ENCODE data around the gene CNIH1.
"Not testable (repeated sequence)": the region's sequence is repeated elsewhere in the genome, so short reads cannot be mapped to it uniquely, and the experiment has no call there.

The CNIH1 gene

DNA sequence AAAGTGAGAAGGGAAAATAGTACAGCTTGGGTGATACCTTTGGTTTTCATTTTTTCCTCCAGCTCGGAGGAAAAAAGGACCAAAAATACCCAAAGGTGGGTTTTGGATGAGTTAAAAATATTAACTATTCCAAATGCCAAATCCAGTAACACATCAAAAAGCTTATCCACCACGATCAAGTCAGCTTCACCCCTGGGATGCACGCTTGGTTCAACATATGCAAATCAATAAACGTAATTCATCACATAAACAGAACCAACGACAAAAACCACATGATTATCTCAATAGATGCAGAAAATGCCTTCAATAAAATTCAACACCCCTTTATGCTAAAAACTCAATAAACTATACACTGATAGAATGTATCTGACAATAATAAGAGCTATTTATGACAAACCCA lies 62.3 kb downstream of the CNIH1 start:
- not testable (repeated sequence) for DNase-seq

DNA sequence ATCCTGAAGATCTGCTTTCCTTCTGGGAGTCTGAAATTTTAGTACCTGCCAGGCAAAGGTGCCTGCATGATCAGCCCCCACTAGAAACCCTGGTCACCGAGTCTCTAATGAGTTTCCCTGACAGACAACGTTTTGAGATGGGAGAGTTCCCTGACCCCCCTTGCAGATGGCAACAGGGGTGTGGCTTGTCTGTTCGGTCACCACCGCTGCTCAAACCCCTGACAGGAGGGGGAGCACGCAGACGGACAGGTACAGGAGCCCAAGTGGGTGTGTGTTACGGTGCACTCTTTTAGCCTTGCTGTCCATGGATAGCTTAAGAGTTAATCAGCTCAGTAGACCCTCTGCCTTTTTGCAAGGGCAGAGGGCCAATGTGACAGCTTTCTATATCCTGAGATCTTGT lies 63.7 kb downstream of the CNIH1 start:
- no peak for DNase-seq

- no peak for DNase-seq
Observed at GRCh38 chr14:54374117-54374884, 66.9 kb downstream of the CNIH1 start.
